Measurements from ENCODE around the gene MBNL1.

- TF ChIP-seq POLR2A (IDR thresholded peaks at IDR 0.05) (no peak), CTCF (IDR thresholded peaks at IDR 0.05) (no peak)
Measured at GRCh38 chr3:152261329-152261728, 7.4 kb upstream of the MBNL1 start.
